Transverse colon (tissue), 4 donors: ENCODE results near the gene OR5K4. TPM values are rescaled to one million over a fixed set of nuclear protein-coding genes. Genes with fewer than 3 reads are reported as not detected.

Experiments used
- DNase-seq: peaks from one replicate; pipeline ENCODE4 v3.0.0-alpha.2; 2019
- H3K27ac ChIP-seq, 4 donors: fragments of 200-600 bp; sonication (generic); 2 replicates each; pipeline ENCODE4 v1.5.1; 2016 to 2018; ENCODE audit warnings: inconsistent platforms in 4 of 4
- H3K27me3 ChIP-seq: fragments of 200-600 bp; sonication (generic); 2 replicates; pipeline ENCODE4 v1.5.1; 2017; ENCODE audit warnings: inconsistent platforms
- H3K36me3 ChIP-seq, 4 donors: fragments of 200-600 bp; sonication (generic); 2 replicates each; pipeline ENCODE4 v1.5.1; 2017 to 2019; ENCODE audit warnings: inconsistent platforms in 4 of 4
- H3K4me1 ChIP-seq, 4 donors: fragments of 200-600 bp; sonication (generic); 2 replicates each; pipeline ENCODE4 v1.5.1; 2017 to 2020; ENCODE audit warnings: inconsistent platforms in 4 of 4
- H3K4me3 ChIP-seq, 4 donors: fragments of 200-600 bp; sonication (generic); 1 replicate in 1 of 4; 2 replicates in 3 of 4; pipeline versions ENCODE4 v1.5.1 to v1.6.1; 2017 to 2019; ENCODE audit warnings: inconsistent platforms in 4 of 4
- H3K9me3 ChIP-seq, 2 donors: fragments of 200-600 bp; sonication (generic); 2 replicates each; pipeline ENCODE4 v1.5.1; 2017 to 2019; ENCODE audit warnings: inconsistent platforms in 2 of 2
- CTCF ChIP-seq, 5 experiments: fragments of 200-600 bp in 3 of 5; fragments of 450-650 bp in 2 of 5; sonication (generic) in 3 of 5; IDR thresholded peaks; 1 replicate in 2 of 5; 2 replicates in 3 of 5; pipeline ENCODE4 v1.5.1; 2016 to 2017; ENCODE audit warnings: antibody characterized with exemption in 5 of 5, inconsistent platforms in 3 of 5, mild to moderate bottlenecking in 2 of 5, moderate library complexity in 1 of 5
- EP300 ChIP-seq: sonication (generic); formaldehyde crosslinking; IDR thresholded peaks from one replicate; pipeline ENCODE4 v1.6.1; 2017; ENCODE audit warnings: antibody characterized with exemption, low read depth
- POLR2A ChIP-seq: fragments of 450-650 bp; IDR thresholded peaks from one replicate; pipeline ENCODE4 v1.6.1; 2016; ENCODE audit warnings: antibody characterized with exemption, mild to moderate bottlenecking, moderate library complexity
- POLR2AphosphoS5 ChIP-seq, 3 donors: sonication (generic); formaldehyde crosslinking; IDR thresholded peaks; one replicate each; pipeline ENCODE4 v1.6.1; 2016; ENCODE audit warnings: antibody characterized with exemption in 3 of 3
- WGBS, 2 donors: methylation state at CpG; one replicate each; pipeline ENCODE4 v1.1.5; 2018; ENCODE audit warnings: low coverage in 1 of 2; 5-methylcytosine and 5-hydroxymethylcytosine counted together
- in situ Hi-C, 4 donors: fragments of 200-750 bp; cut with MboI; loops; one replicate each; pipeline versions ENCODE4 v1.15.0 to v1.15.1; 2017; ENCODE audit warnings: low sequenced_read_pairs in 3 of 4, low pct_ligation_motif_present in 1 of 4, low pct_unique_long_range_greater_than_20kb in 1 of 4
- intact Hi-C: fragments of 100-400 bp; cut with DNase I; formaldehyde crosslinking; loops from one replicate; pipeline ENCODE4 v1.15.1; 2023; ENCODE audit warnings: low total_unique reads
- total RNA-seq, 4 donors: library from RNA; depleted of rRNA; stranded (reverse); fragments of >200 nt; gene quantifications; one replicate each; pipeline ENCODE4 v1.1.0, GENCODE V29; 2016

Gene OR5K4
- total RNA-seq, 4 donors from 2014 or later, result not detected

- H3K27ac ChIP-seq, result no peak overlapping the region
- in situ Hi-C loops, result loop anchor here in 3 of 4 donors (25.0 kb wide), 3 partner anchors 243 to 557 kb away; partner anchors contain the start of genes CPOX (in 2 of the 3) and GABRR3 (in 1 of the 3)
- no peaks in the 10 kb centered on the region for H3K9me3 ChIP-seq
- peak; percentile 9 for DNase-seq
- TF ChIP-seq CTCF (IDR thresholded peaks at IDR 0.05) (peak in 3 of 5 experiments; percentile 35 to 39 (median 38)), POLR2AphosphoS5 (IDR thresholded peaks at IDR 0.05) (no peak)
- H3K4me1 ChIP-seq, result no peaks in the 10 kb centered on the region
- WGBS, 2 donors, result 58 to 59% methylated on average over 10 to 13 of the region's 13 CpGs
- H3K4me3 ChIP-seq, result no peak overlapping the region
- H3K36me3 ChIP-seq, result no peaks in the 10 kb centered on the region
- intact Hi-C loops, result no loop called here
- no peaks in the 10 kb centered on the region for H3K27me3 ChIP-seq
Observed at GRCh38 chr3:98343647-98344507, 9.8 kb upstream of the OR5K4 start.

- intact Hi-C loops, result no loop called here
Observed at GRCh38 chr3:98350082-98350481, 3.6 kb upstream of the OR5K4 start.

GRCh38 chr3:98359250-98359649 is 5.6 kb downstream of the OR5K4 start:
- Histone ChIP-seq H3K9me3 (no peaks in the 10 kb centered on the region), H3K27me3 (no peaks in the 10 kb centered on the region), H3K36me3 (no peaks in the 10 kb centered on the region), H3K4me3 (no peak overlapping the region), H3K27ac (no peak overlapping the region), H3K4me1 (no peaks in the 10 kb centered on the region)
- no peak for DNase-seq
- intact Hi-C loops, result no loop called here
- in situ Hi-C loops, result no loop called here
- TF ChIP-seq POLR2A (no peak), CTCF (IDR thresholded peaks at IDR 0.05) (no peak), POLR2AphosphoS5 (IDR thresholded peaks at IDR 0.05) (no peak), EP300 (no peak)

More at GRCh38 chr3:98350082-98350481, 3.6 kb upstream of the OR5K4 start:
- Histone ChIP-seq H3K36me3 (no peaks in the 10 kb centered on the region), H3K27ac (no peak overlapping the region), H3K4me3 (no peak overlapping the region), H3K27me3 (no peaks in the 10 kb centered on the region), H3K4me1 (no peaks in the 10 kb centered on the region), H3K9me3 (no peaks in the 10 kb centered on the region)
- TF ChIP-seq POLR2A (no peak), POLR2AphosphoS5 (IDR thresholded peaks at IDR 0.05) (no peak), CTCF (IDR thresholded peaks at IDR 0.05) (no peak), EP300 (no peak)
- in situ Hi-C loops, result no loop called here
- 78 to 93% methylated on average over 3 of the region's 3 CpGs for WGBS, 2 donors
- no peak for DNase-seq

GRCh38 chr3:98359993-98360675 is 6.5 kb downstream of the OR5K4 start:
- intact Hi-C loops, result no loop called here
- H3K4me3 ChIP-seq, result no peak overlapping the region
- H3K27me3 ChIP-seq, result no peaks in the 10 kb centered on the region
- TF ChIP-seq POLR2A (no peak), CTCF (IDR thresholded peaks at IDR 0.05) (no peak), EP300 (no peak), POLR2AphosphoS5 (IDR thresholded peaks at IDR 0.05) (no peak)
- DNase-seq, result no peak
- no peaks in the 10 kb centered on the region for H3K4me1 ChIP-seq
- H3K27ac ChIP-seq, result no peak overlapping the region
- 65% methylated on average over 1 of the region's 1 CpG; no CpG with 5 or more reads in 1 of the 2 donors for WGBS, 2 donors
- H3K36me3 ChIP-seq, result no peaks in the 10 kb centered on the region
- in situ Hi-C loops, result no loop called here
- H3K9me3 ChIP-seq, result no peaks in the 10 kb centered on the region
